Prostate gland (tissue), 2 donors: Measurements from ENCODE around the gene POU2AF1. TPM values are rescaled to one million over a fixed set of nuclear protein-coding genes. Genes with fewer than 3 reads are reported as not detected.

Experiments
- DNase-seq: peaks from one replicate; pipeline ENCODE4 v3.0.0-alpha.2; 2019; ENCODE audit warnings: low spot score
- H3K27ac ChIP-seq, 2 donors: fragments of 200-600 bp; sonication (generic); 2 replicates each; pipeline ENCODE4 v1.5.1; 2017 to 2019
- H3K27me3 ChIP-seq: fragments of 200-600 bp; sonication (generic); replicated peaks from 2 replicates; pipeline ENCODE4 v1.5.1; 2019; ENCODE audit not compliant: insufficient read depth
- H3K36me3 ChIP-seq, 2 donors: fragments of 200-600 bp; sonication (generic); 1 replicate in 1 of 2; 2 replicates in 1 of 2; pipeline versions ENCODE4 v1.5.1 to v1.8.1; 2017 to 2019
- H3K4me1 ChIP-seq: fragments of 200-600 bp; sonication (generic); replicated peaks from 2 replicates; pipeline ENCODE4 v1.5.1; 2019
- H3K4me3 ChIP-seq, 2 donors: fragments of 200-600 bp; sonication (generic); 2 replicates each; pipeline ENCODE4 v1.5.1; 2017 to 2019
- H3K9me3 ChIP-seq: fragments of 200-600 bp; sonication (generic); 2 replicates; pipeline ENCODE4 v1.5.1; 2017
- CTCF ChIP-seq, 4 experiments: fragments of 200-600 bp in 2 of 4; fragments of 450-650 bp in 2 of 4; sonication (generic) in 2 of 4; IDR thresholded peaks; 1 replicate in 3 of 4; 2 replicates in 1 of 4; pipeline ENCODE4 v1.5.1; 2016 to 2019; ENCODE audit warnings: antibody characterized with exemption in 4 of 4, mild to moderate bottlenecking in 2 of 4, moderate library complexity in 2 of 4
- POLR2A ChIP-seq: fragments of 450-650 bp; IDR thresholded peaks from one replicate; pipeline ENCODE4 v1.6.1; 2016; ENCODE audit warnings: antibody characterized with exemption, mild to moderate bottlenecking
- POLR2AphosphoS5 ChIP-seq: sonication (generic); formaldehyde crosslinking; IDR thresholded peaks from one replicate; pipeline ENCODE4 v1.6.1; 2017; ENCODE audit warnings: antibody characterized with exemption
- WGBS: methylation state at CpG from one replicate; pipeline ENCODE4 v1.1.5; 2018; 5-methylcytosine and 5-hydroxymethylcytosine counted together
- intact Hi-C: fragments of 100-400 bp; cut with DNase I; formaldehyde crosslinking; loops from one replicate; pipeline ENCODE4 v1.14.2; 2022
- total RNA-seq, 2 donors: library from RNA; depleted of rRNA; stranded (reverse); fragments of >200 nt; gene quantifications; one replicate each; pipeline ENCODE4 v1.1.0, GENCODE V29; 2016

The POU2AF1 gene
- total RNA-seq, 2 donors from 2014 or later, result 0.74 to 1.5 TPM

DNA sequence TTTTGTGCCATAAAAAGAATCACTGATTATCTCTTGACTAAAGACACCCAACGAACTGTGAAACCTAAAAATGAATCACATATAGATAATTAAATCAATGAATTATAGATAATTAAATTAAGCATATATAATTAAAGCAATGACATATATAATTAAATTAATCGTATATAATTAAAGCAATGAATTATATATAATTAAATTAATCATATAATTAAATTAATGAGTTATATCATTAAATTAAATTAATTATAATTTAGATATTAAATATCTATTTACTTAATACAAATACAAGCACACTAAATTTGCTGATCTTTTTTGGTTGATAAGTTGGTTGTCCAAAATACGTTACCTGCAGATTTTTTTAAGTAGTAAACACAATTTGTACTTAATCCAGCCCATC lies 30.9 kb downstream of the POU2AF1 start:
- TF ChIP-seq POLR2A (no peak), POLR2AphosphoS5 (no peak), CTCF (IDR thresholded peaks at IDR 0.05) (no peak)
- intact Hi-C loops, result no loop called here
- 85% methylated on average over 3 of the region's 3 CpGs for WGBS
- no peaks in the 10 kb centered on the region for H3K36me3 ChIP-seq
- no peak for DNase-seq
- no peak overlapping the region for H3K4me3 ChIP-seq
- H3K9me3 ChIP-seq, result no peaks in the 10 kb centered on the region
- no peaks in the 10 kb centered on the region for H3K27me3 ChIP-seq
- H3K4me1 ChIP-seq, result no peaks in the 10 kb centered on the region
- no peak overlapping the region for H3K27ac ChIP-seq

GRCh38 chr11:111347723-111348115 lies 31.4 kb downstream of the POU2AF1 start:
- Histone ChIP-seq H3K4me1 (no peaks in the 10 kb centered on the region), H3K9me3 (no peaks in the 10 kb centered on the region), H3K4me3 (no peak overlapping the region), H3K36me3 (no peaks in the 10 kb centered on the region), H3K27me3 (no peaks in the 10 kb centered on the region), H3K27ac (no peak overlapping the region)
- intact Hi-C loops, result no loop called here
- TF ChIP-seq POLR2A (no peak), CTCF (IDR thresholded peaks at IDR 0.05) (no peak), POLR2AphosphoS5 (no peak)
- WGBS, result 88% methylated on average over 3 of the region's 3 CpGs
- no peak for DNase-seq

DNA sequence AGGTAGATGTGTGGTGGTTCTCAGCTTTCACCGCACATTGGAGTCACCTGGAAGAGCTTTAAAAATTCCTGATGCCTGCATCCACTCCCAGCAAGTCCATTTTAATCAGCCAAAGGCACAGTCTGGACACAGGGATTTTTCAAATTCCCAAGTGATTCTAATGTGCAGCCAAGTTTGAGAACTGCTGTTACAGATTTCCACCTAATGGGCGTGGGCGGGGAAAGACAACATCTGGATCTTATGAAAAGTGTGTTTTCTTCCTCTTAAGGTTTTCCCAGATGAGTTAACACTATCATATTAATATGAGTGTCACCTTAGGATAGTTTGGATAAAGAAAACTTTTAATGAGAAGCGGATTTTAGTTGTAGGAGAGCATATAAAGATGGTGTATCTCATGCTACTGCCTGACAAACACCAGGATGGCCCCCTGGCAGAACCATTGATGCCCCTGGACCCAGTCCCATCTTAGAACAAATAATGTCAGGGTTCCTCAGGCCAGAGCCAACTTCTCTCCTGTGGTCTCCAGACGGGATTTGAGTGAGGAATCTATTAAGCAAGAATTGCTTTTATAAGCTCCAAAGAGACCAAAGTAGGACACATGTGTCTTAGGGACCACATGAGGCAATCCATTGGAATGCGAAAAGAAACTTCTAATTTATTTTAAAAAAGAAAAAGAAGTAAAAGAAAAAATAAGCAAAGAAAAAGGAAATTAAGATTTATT lies 31.9 kb downstream of the POU2AF1 start:
- no peak for DNase-seq
- TF ChIP-seq POLR2A (no peak), CTCF (IDR thresholded peaks at IDR 0.05) (no peak), POLR2AphosphoS5 (no peak)
- 71% methylated on average over 6 of the region's 6 CpGs for WGBS
- H3K36me3 ChIP-seq, result no peaks in the 10 kb centered on the region
- H3K4me1 ChIP-seq, result no peaks in the 10 kb centered on the region
- no peaks in the 10 kb centered on the region for H3K9me3 ChIP-seq
- H3K27ac ChIP-seq, result no peak overlapping the region
- intact Hi-C loops, result no loop called here
- H3K4me3 ChIP-seq, result no peak overlapping the region
- no peaks in the 10 kb centered on the region for H3K27me3 ChIP-seq

DNA sequence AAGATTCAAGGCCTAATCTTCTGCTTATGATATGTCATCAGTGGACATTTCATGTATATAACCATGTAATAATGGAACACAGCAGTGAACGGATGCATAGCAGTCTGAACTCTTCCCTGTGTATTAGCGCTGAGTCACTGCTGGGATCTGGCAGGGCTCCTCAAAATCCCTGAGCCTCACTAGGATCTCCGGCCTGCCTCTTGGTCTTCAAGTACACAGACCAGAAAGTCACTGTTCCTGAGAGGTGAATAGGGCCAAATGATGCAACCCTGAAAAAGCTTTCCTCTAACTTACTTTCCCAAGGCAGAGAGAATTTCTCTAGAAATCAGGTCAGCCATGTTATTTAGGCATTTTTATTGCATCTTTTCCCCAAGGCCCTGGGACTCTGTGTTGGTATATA lies 35.0 kb downstream of the POU2AF1 start:
- Histone ChIP-seq H3K9me3 (no peaks in the 10 kb centered on the region), H3K4me3 (no peak overlapping the region), H3K27me3 (no peaks in the 10 kb centered on the region), H3K36me3 (no peaks in the 10 kb centered on the region), H3K27ac (no peak overlapping the region), H3K4me1 (no peaks in the 10 kb centered on the region)
- WGBS, result 68% methylated on average over 3 of the region's 3 CpGs
- intact Hi-C loops, result no loop called here
- no peak for DNase-seq
- TF ChIP-seq POLR2AphosphoS5 (peak; percentile 24), CTCF (IDR thresholded peaks at IDR 0.05) (no peak)

- Histone ChIP-seq H3K27ac (no peak overlapping the region), H3K4me1 (no peaks in the 10 kb centered on the region), H3K36me3 (no peaks in the 10 kb centered on the region), H3K4me3 (no peak overlapping the region), H3K9me3 (no peaks in the 10 kb centered on the region), H3K27me3 (no peaks in the 10 kb centered on the region)
- TF ChIP-seq POLR2A, result no peak
- no peak for TF ChIP-seq CTCF (IDR thresholded peaks at IDR 0.05)
- TF ChIP-seq POLR2AphosphoS5, result no peak
- WGBS, result 72% methylated on average over 3 of the region's 3 CpGs
- DNase-seq, result no peak
- intact Hi-C loops, result no loop called here
Observed at GRCh38 chr11:111342329-111342728, 36.7 kb downstream of the POU2AF1 start.
